Measurements from ENCODE around the gene DGKI.

Gene DGKI

GRCh38 chr7:137755427-137755826 lies 91.3 kb downstream of the DGKI start:
- Histone ChIP-seq H3K36me3 (ENCODE audit: insufficient read depth) (no peaks in the 10 kb centered on the region), H2AFZ (ENCODE audit: low read depth) (no peak overlapping the region), H3K4me2 (no peak overlapping the region), H3K9ac (no peak overlapping the region), H3K79me2 (ENCODE audit: insufficient read depth, low read depth) (no peaks in the 10 kb centered on the region), H3K4me3 (IDR thresholded peaks at IDR 0.05; ENCODE audit: insufficient read depth, low read depth, low read length) (no peak overlapping the region), H3K4me1 (ENCODE audit: low read depth, poor library complexity, severe bottlenecking) (no peaks in the 10 kb centered on the region), H4K20me1 (ENCODE audit: insufficient read depth) (no peaks in the 10 kb centered on the region), H3K27ac (no peak overlapping the region), H3K27me3 (ENCODE audit: insufficient read depth, low read depth) (no peaks in the 10 kb centered on the region)
- TF ChIP-seq CTCF (conservative IDR thresholded peaks at IDR 0.05; ENCODE audit: low read depth, low read length), result no peak

GRCh38 chr7:137753948-137754851 lies 92.6 kb downstream of the DGKI start:
- no peak for TF ChIP-seq CTCF (conservative IDR thresholded peaks at IDR 0.05; ENCODE audit: low read depth, low read length)
- Histone ChIP-seq H2AFZ (ENCODE audit: low read depth) (no peak overlapping the region), H3K27ac (no peak overlapping the region), H4K20me1 (ENCODE audit: insufficient read depth) (no peaks in the 10 kb centered on the region), H3K4me1 (ENCODE audit: low read depth, poor library complexity, severe bottlenecking) (no peaks in the 10 kb centered on the region), H3K27me3 (ENCODE audit: insufficient read depth, low read depth) (no peaks in the 10 kb centered on the region), H3K36me3 (ENCODE audit: insufficient read depth) (no peaks in the 10 kb centered on the region), H3K9ac (no peak overlapping the region), H3K4me2 (no peak overlapping the region), H3K4me3 (IDR thresholded peaks at IDR 0.05; ENCODE audit: insufficient read depth, low read depth, low read length) (no peak overlapping the region), H3K79me2 (ENCODE audit: insufficient read depth, low read depth) (no peaks in the 10 kb centered on the region)

GRCh38 chr7:137753575-137753947 lies 93.2 kb downstream of the DGKI start:
- H3K27me3 ChIP-seq (ENCODE audit: insufficient read depth, low read depth), result no peaks in the 10 kb centered on the region
- TF ChIP-seq CTCF (conservative IDR thresholded peaks at IDR 0.05; ENCODE audit: low read depth, low read length), result no peak
- no peak overlapping the region for H3K9ac ChIP-seq
- no peaks in the 10 kb centered on the region for H4K20me1 ChIP-seq (ENCODE audit: insufficient read depth)
- H3K4me1 ChIP-seq (ENCODE audit: low read depth, poor library complexity, severe bottlenecking), result no peaks in the 10 kb centered on the region
- no peak overlapping the region for H3K4me2 ChIP-seq
- H3K79me2 ChIP-seq (ENCODE audit: insufficient read depth, low read depth), result no peaks in the 10 kb centered on the region
- H3K27ac ChIP-seq, result no peak overlapping the region
- H3K36me3 ChIP-seq (ENCODE audit: insufficient read depth), result no peaks in the 10 kb centered on the region
- no peak overlapping the region for H3K4me3 ChIP-seq (IDR thresholded peaks at IDR 0.05; ENCODE audit: insufficient read depth, low read depth, low read length)
- no peak overlapping the region for H2AFZ ChIP-seq (ENCODE audit: low read depth)

DNA sequence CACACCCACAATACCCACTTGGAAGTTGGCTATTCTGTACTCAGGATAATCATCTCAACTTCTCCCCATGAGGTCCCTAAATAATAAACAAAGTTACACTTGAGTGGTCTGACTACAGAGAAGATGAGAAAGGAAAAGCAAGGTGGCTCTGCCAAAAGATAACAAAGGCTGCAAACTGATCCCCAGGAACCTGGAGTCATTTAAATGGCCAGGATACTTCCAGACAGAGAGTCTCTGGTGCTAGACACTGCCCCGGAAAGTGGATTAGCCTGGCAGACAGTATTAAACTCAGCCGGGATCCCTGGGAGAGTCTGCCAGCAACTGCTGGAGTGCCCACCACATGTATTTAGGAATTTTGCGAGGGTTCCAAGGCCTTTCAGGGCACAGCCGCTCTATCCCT lies 93.7 kb downstream of the DGKI start:
- Histone ChIP-seq H3K36me3 (ENCODE audit: insufficient read depth) (no peaks in the 10 kb centered on the region), H3K79me2 (ENCODE audit: insufficient read depth, low read depth) (no peaks in the 10 kb centered on the region), H3K27me3 (ENCODE audit: insufficient read depth, low read depth) (no peaks in the 10 kb centered on the region), H4K20me1 (ENCODE audit: insufficient read depth) (no peaks in the 10 kb centered on the region), H2AFZ (ENCODE audit: low read depth) (no peak overlapping the region), H3K27ac (no peak overlapping the region), H3K9ac (no peak overlapping the region), H3K4me1 (ENCODE audit: low read depth, poor library complexity, severe bottlenecking) (no peaks in the 10 kb centered on the region), H3K4me3 (IDR thresholded peaks at IDR 0.05; ENCODE audit: insufficient read depth, low read depth, low read length) (no peak overlapping the region), H3K4me2 (no peak overlapping the region)
- TF ChIP-seq CTCF (conservative IDR thresholded peaks at IDR 0.05; ENCODE audit: low read depth, low read length), result no peak

Data from KMS-11 (cell line).